GM12891 (cell line): Measurements from ENCODE around the gene C15orf40.

Experiments
- POLR2AphosphoS5 ChIP-seq: IDR thresholded peaks from 2 replicates; pipeline ENCODE4 v1.6.1; 2011; ENCODE audit warnings: low read depth, low read length, control low read depth
- SPI1 ChIP-seq: IDR thresholded peaks from 2 replicates; pipeline ENCODE4 v1.6.1; 2011; ENCODE audit warnings: low read depth, low read length, control low read depth
- TAF1 ChIP-seq: IDR thresholded peaks from 2 replicates; pipeline ENCODE4 v1.6.1; 2011; ENCODE audit warnings: low read depth, low read length, control low read depth

DNA sequence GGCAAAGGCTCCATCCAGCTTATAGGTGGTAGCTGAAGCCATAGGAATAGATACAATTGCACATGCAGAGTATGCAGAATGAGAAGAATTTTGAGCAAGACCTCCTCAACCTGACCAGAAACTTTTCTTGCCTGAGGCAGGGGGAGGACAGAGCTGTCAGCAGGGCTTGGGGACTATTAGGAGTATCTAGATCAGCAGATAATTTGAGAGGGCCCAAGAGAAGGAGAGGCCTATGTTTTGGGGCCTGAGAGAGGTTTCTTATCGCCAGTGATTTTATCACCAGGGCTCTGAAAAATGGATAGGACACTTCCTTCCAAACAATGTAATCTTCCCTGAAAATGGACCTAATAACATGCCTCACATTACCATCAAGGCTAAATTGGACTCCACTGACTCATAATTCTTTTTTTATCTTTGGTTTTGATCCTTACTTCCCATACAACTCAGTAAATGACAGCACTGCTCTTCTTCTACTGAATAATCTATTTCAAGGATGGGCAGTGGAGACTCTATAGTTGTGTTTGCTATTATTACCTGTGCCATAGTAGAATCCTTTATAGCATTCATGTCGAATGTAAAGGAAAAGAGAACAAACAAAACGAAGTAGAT is 41.3 kb downstream of the C15orf40 start:
- TF ChIP-seq POLR2AphosphoS5, result no peak
- TF ChIP-seq TAF1, result no peak
- no peak for TF ChIP-seq SPI1
